Measurements from ENCODE around the gene DGKD. TPM values are rescaled to one million over a fixed set of nuclear protein-coding genes. Genes with fewer than 3 reads are reported as not detected.

The DGKD gene
- total and polyA plus RNA-seq, 2 donors (not counting 1 experiment from before 2014, with no cell fraction given) = 6.0 to 9.9 TPM

DNA sequence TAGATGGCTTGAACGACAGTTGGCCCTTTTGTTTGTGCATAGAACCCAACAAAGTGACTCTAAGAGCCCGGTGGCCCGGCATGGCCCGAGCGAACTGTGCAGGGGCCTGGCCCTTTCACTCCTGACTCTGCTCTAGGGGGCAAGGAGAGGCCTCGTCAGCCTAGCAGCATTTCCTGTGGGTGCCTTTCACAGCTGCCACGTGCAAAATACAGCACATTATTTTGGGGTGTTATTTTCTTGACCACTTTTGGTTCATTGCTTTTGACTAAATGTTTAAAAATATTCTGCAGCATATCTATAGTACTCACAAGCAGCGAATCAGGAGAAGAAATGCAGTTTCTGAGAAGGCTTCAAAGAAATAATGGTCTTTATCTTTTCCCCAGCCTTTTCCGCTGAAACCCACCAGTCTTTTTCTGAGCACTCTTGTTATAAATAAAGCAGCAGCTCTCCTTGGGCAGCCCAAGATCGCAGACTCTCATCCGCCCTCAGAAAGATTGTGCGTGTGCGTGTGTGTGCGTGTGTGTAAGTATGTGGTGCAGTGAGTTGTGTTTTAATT, 31.3 kb downstream of the DGKD start:
- TF ChIP-seq EZH2 (IDR thresholded peaks at IDR 0.05; ENCODE audit: low read length, missing control alignments) = no peak
- TF ChIP-seq, protein P1, sequence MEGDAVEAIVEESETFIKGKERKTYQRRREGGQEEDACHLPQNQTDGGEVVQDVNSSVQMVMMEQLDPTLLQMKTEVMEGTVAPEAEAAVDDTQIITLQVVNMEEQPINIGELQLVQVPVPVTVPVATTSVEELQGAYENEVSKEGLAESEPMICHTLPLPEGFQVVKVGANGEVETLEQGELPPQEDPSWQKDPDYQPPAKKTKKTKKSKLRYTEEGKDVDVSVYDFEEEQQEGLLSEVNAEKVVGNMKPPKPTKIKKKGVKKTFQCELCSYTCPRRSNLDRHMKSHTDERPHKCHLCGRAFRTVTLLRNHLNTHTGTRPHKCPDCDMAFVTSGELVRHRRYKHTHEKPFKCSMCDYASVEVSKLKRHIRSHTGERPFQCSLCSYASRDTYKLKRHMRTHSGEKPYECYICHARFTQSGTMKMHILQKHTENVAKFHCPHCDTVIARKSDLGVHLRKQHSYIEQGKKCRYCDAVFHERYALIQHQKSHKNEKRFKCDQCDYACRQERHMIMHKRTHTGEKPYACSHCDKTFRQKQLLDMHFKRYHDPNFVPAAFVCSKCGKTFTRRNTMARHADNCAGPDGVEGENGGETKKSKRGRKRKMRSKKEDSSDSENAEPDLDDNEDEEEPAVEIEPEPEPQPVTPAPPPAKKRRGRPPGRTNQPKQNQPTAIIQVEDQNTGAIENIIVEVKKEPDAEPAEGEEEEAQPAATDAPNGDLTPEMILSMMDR (conservative IDR thresholded peaks at IDR 0.05 in 1 of 2, IDR thresholded peaks at IDR 0.05 in 1 of 2; ENCODE audit: low read depth in 1 of 2, low read length in 2 of 2) = no peak
- Histone ChIP-seq H3K9me3 (ENCODE audit: control insufficient read depth, insufficient read depth, low read depth, low read length) (no peaks in the 10 kb centered on the region), H3K4me1 (ENCODE audit: control insufficient read depth, extremely low read depth, insufficient read depth, low read length) (peaks cover 17% of the 10 kb centered on the region), H4K20me1 (ENCODE audit: control insufficient read depth, extremely low read depth, insufficient read depth, low read length) (no peaks in the 10 kb centered on the region), H3K36me3 (ENCODE audit: control insufficient read depth, insufficient read depth, low read length) (no peaks in the 10 kb centered on the region), H3K79me2 (ENCODE audit: control insufficient read depth, insufficient read depth, low read length) (no peaks in the 10 kb centered on the region), H2AFZ (ENCODE audit: low read length) (no peak overlapping the region), H3K4me3 (replicated peaks in 1 of 4; ENCODE audit: control extremely low read depth in 1 of 4, insufficient read depth in 1 of 4, low read depth in 3 of 4, low read length in 4 of 4) (no peak overlapping the region), H3K9ac (ENCODE audit: insufficient read depth, low read length) (no peak overlapping the region), H3K4me2 (ENCODE audit: extremely low read depth, insufficient read depth, low read length) (no peak overlapping the region), H3K27me3 (ENCODE audit: control insufficient read depth, insufficient read depth, low read length) (no peaks in the 10 kb centered on the region), H3K27ac (ENCODE audit: insufficient read depth, low read length) (no peak overlapping the region)
- peak in 1 of 2 donors; percentile 28 for DNase-seq (ENCODE audit: low read depth in 2 of 2)

DNA sequence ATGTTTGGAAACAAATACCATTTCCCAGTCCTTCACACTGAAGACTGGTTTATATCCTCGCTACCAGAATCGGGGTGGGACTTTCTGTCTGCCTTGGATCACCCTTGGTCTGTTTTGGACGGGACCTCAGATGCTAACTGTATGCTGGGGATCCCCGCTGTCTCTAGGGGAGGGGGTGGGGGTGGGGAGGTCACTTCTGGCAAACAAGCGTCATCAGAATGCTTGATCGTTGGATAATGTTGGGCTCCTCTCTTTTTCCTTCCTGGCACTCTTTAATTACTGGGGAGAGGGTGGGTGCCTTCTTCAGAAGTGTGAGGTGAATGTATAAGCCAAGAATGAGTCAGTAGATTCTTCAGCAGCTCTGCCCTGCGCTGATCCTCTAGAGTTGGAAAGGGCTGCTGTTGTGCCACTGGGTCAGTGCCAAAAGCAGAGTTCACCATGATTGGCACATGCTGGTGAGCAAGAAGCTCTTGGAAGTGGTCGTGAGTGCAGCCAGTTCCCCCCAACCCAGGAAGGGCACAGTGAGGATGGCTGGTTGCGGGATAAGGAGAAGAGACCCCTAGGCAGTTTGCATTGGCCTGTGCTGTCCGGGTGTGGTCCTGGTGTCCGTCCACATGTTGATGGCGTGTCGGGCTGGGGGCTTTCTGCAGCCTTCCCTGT, 32.2 kb downstream of the DGKD start:
- no peaks in the 10 kb centered on the region for H3K36me3 ChIP-seq (ENCODE audit: control insufficient read depth, insufficient read depth, low read length)
- H3K27ac ChIP-seq (ENCODE audit: insufficient read depth, low read length) = peak overlapping the region; percentile 63
- H3K4me1 ChIP-seq (ENCODE audit: control insufficient read depth, extremely low read depth, insufficient read depth, low read length) = peaks cover 17% of the 10 kb centered on the region
- no peaks in the 10 kb centered on the region for H3K9me3 ChIP-seq (ENCODE audit: control insufficient read depth, insufficient read depth, low read depth, low read length)
- no peaks in the 10 kb centered on the region for H3K27me3 ChIP-seq (ENCODE audit: control insufficient read depth, insufficient read depth, low read length)
- DNase-seq (ENCODE audit: low read depth in 2 of 2) = peak; percentile 69 to 83
- no peaks in the 10 kb centered on the region for H3K79me2 ChIP-seq (ENCODE audit: control insufficient read depth, insufficient read depth, low read length)
- H2AFZ ChIP-seq (ENCODE audit: low read length) = no peak overlapping the region
- H3K4me3 ChIP-seq (replicated peaks in 1 of 4; ENCODE audit: control extremely low read depth in 1 of 4, insufficient read depth in 1 of 4, low read depth in 3 of 4, low read length in 4 of 4) = peak overlapping the region in 1 of 4 experiments; percentile 4
- peak overlapping the region; percentile 18 for H3K4me2 ChIP-seq (ENCODE audit: extremely low read depth, insufficient read depth, low read length)
- no peaks in the 10 kb centered on the region for H4K20me1 ChIP-seq (ENCODE audit: control insufficient read depth, extremely low read depth, insufficient read depth, low read length)
- no peak overlapping the region for H3K9ac ChIP-seq (ENCODE audit: insufficient read depth, low read length)
- TF ChIP-seq, protein P1 (conservative IDR thresholded peaks at IDR 0.05 in 1 of 2, IDR thresholded peaks at IDR 0.05 in 1 of 2; ENCODE audit: low read depth in 1 of 2, low read length in 2 of 2) = no peak
- TF ChIP-seq EZH2 (IDR thresholded peaks at IDR 0.05; ENCODE audit: low read length, missing control alignments) = no peak

DNA sequence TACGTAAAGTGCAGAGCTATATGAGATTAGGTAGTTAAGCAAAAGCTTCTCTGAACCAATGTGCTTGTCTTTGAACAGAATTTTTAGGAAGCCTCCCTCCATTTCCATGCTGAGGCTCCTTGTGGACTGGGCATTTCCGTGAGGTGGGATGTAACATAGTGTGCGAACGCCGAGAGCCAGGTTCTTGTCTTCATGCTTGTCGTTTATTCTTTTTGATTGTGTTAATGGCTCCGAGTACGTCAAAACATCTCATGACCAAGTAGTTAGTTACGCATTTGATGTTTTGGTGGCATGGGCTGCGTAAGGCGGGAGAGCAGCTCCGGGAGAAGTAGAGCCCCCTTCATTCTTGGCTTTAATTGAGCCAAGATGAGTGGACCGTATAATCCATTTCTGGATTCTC, 32.9 kb downstream of the DGKD start:
- H3K9me3 ChIP-seq (ENCODE audit: control insufficient read depth, insufficient read depth, low read depth, low read length) = no peaks in the 10 kb centered on the region
- peaks cover 17% of the 10 kb centered on the region for H3K4me1 ChIP-seq (ENCODE audit: control insufficient read depth, extremely low read depth, insufficient read depth, low read length)
- no peak overlapping the region for H2AFZ ChIP-seq (ENCODE audit: low read length)
- TF ChIP-seq EZH2 (IDR thresholded peaks at IDR 0.05; ENCODE audit: low read length, missing control alignments) = no peak
- TF ChIP-seq, protein P1 (conservative IDR thresholded peaks at IDR 0.05 in 1 of 2, IDR thresholded peaks at IDR 0.05 in 1 of 2; ENCODE audit: low read depth in 1 of 2, low read length in 2 of 2) = no peak
- no peaks in the 10 kb centered on the region for H3K79me2 ChIP-seq (ENCODE audit: control insufficient read depth, insufficient read depth, low read length)
- peak overlapping the region in 1 of 4 experiments; percentile 9 for H3K4me3 ChIP-seq (replicated peaks in 1 of 4; ENCODE audit: control extremely low read depth in 1 of 4, insufficient read depth in 1 of 4, low read depth in 3 of 4, low read length in 4 of 4)
- peak overlapping the region; percentile 36 for H3K9ac ChIP-seq (ENCODE audit: insufficient read depth, low read length)
- no peaks in the 10 kb centered on the region for H4K20me1 ChIP-seq (ENCODE audit: control insufficient read depth, extremely low read depth, insufficient read depth, low read length)
- H3K36me3 ChIP-seq (ENCODE audit: control insufficient read depth, insufficient read depth, low read length) = no peaks in the 10 kb centered on the region
- H3K4me2 ChIP-seq (ENCODE audit: extremely low read depth, insufficient read depth, low read length) = peak overlapping the region; percentile 83
- peak overlapping the region; percentile 63 for H3K27ac ChIP-seq (ENCODE audit: insufficient read depth, low read length)
- peak in 1 of 2 donors; percentile 89 for DNase-seq (ENCODE audit: low read depth in 2 of 2)
- no peaks in the 10 kb centered on the region for H3K27me3 ChIP-seq (ENCODE audit: control insufficient read depth, insufficient read depth, low read length)

All from fibroblast of lung (primary cell).